Measurements from ENCODE around the gene MITF.

MITF gene

GRCh38 chr3:69739204-69740102 lies at the start of gene MITF:
Gene MITF (plus strand): TSS chr3:69739464. CDS start chr3:69739598, 134 bp downstream.
- DNase-seq = no peak

GRCh38 chr3:69691860-69692259 lies 47.4 kb upstream of the MITF start:
- no peak for DNase-seq

- DNase-seq = no peak
These were observed 46.5 kb upstream of the MITF start for GRCh38 chr3:69692761-69693160.

- no peak for DNase-seq
These were observed 43.8 kb upstream of the MITF start for GRCh38 chr3:69695443-69695842.

GRCh38 chr3:69695933-69696332 lies 43.3 kb upstream of the MITF start:
- DNase-seq = no peak

GRCh38 chr3:69696367-69696766 lies 42.9 kb upstream of the MITF start:
- no peak for DNase-seq

DNA sequence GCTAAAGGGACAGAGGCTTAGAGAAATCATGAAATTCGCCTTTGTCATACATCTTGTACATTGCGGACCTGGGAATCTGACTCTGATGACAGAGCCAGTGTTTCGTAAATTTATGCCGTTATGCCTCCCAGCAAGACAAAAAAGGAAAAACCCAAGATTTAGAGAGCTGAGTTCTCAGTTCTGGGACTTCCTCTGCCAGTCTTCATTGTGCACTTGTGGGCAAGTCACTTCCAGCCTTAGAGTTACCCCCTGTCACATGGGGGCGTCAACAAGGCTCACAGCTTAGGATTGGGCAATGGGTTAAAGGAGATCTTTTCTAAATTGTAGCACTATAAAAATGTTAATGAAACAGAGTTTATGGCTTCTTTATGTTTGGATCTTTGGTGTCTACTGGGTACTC lies 41.9 kb upstream of the MITF start:
- no peak for DNase-seq

DNA sequence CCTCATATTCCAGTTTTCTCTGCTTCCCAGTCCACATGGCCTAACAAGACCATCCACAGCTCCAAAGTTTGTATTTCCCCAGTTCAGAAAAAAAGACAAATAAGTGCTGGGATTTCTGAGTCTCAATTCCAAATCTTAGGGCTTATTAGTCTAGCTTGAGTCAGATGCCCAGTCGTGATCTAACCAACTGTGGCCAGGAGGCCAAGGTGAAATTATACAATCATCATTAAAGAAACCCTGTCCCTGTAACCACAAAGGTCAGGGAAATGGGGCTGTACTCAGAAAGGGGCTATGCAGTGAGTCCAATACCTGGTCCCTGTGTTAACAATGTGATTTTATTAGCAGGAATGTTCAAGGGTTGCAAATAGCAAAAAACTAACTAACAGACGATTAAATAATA lies 40.5 kb upstream of the MITF start:
- DNase-seq = no peak

DNA sequence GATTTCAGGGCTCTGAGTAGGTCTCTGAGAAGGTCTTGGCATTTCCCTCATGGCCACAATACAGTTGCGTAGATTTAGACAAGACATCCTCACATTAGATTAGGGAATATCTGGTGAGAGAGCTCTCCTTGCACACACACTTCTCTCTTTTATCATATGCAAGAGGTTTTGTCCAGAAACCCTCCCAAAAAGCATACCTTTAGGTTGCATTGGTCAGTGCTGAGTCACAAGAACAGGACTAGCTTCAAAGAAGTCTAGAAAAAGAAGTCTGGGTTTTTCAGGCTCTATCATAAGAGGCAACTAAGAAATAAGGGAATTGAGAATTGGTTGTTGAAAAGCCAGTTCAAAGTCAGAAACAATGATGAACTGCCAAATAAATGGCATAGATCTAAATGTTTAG lies 40.1 kb upstream of the MITF start:
- no peak for DNase-seq

- no peak for DNase-seq
These were observed 38.3 kb upstream of the MITF start for GRCh38 chr3:69700949-69701348.

GRCh38 chr3:69710153-69710977 lies 28.9 kb upstream of the MITF start:
- no peak for DNase-seq

DNA sequence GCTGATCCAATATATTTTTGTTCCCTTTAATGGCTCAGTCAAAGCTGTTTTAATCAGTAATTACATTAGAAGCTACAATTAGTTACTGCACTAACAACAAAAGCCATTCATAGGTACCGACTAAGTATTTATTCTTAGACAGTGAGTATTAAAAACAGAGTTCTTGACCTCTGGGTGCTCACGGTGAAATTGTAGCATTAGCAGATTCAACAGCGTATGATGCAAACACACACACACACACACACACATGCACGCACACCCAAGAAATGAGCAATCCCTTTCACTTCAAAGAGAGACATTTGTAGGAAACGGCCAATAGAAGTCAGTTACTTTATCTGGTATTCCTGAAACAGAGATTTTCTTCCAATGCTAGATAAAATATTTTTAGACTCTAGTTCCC lies 27.0 kb upstream of the MITF start:
- no peak for DNase-seq

DNA sequence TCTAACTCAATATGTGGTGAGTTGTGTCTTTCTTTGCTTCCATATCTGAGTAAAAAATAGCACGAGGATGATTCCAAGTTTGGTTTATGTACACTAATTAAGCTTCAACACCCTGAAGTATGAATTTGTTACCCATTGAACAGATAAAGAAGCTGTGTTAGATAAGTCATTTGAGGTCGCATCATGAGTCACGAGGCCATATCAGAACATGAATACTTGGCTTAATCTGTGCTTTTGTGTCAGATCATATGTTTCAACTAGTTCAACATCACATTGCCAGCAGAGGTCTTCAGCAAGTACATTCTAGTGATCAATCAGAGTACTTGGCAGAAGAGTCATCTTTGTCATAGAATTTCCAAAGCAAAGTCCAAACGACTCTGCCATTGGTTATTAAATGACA lies 26.3 kb upstream of the MITF start:
- DNase-seq = no peak

GRCh38 chr3:69715204-69715603 lies 24.1 kb upstream of the MITF start:
- DNase-seq = no peak

GRCh38 chr3:69716119-69716518 lies 23.1 kb upstream of the MITF start:
- DNase-seq = no peak

- no peak for DNase-seq
These were observed 20.2 kb upstream of the MITF start for GRCh38 chr3:69718866-69719586.

DNA sequence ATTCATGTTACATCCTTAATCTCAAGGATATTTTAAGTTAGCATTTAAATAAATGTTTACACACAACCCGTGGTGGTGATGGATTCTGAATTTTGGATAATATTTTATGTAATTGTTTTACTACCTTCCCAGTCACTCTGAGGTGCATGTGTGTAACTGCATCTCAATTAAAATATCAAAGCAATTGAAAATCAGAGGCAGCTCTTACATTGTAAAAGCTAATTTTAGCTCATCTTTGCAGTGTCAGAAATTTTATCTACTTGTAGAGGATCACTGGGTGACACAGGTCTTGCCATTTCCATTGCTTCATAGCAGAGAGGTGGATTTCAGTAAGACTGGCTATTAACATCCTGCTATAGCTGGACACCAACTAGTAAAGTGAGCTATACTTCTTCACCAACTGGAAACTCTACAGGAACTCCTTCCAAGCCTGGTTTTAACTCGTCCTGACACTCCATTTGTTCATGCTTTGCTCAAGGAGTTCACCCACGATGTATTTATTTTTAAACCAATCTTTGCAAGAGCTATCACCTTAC lies 19.6 kb upstream of the MITF start:
- no peak for DNase-seq

DNA sequence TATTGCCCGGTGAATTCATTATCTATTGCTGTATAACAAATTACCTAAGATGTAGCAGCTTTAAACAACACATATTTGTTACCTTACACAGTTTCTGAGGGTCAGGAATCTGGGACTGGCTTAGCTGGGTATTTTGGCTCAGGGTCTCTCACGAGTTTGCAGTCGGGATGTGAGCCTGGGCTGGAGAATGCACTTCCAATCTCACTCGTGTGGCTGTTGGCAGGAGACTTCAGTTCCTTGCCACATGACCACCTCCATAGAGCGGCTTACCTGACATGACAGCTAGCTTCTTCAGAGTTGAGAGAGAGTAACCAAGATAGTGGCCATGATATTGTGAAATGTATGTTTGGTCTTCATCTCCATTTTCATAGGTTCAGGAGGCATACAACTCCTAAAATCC lies 18.4 kb upstream of the MITF start:
- no peak for DNase-seq

DNA sequence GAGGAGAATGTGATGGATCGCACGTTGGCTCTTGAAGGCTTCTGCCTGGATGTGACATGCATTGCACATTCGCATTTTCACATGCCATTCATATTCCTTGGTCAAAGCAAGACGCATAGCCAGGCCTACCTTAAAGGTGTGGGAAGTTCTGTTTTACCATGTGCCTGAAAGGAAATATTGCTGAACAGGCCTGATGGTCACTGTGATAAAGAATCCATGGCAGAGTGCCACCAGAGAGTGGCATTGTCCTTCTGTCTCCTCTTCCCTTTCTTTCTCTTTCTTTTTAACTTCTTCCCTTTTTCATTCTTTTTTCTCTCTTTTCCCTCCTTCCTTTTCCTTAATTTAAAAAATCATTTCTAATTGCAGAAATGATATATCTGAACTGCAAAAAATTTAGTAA lies 15.9 kb upstream of the MITF start:
- DNase-seq = no peak

- no peak for DNase-seq
These were observed 14.4 kb upstream of the MITF start for GRCh38 chr3:69724722-69725435.

GRCh38 chr3:69725994-69726571 lies 13.2 kb upstream of the MITF start:
- no peak for DNase-seq

All from KG1 (cell line).